ENCODE data around the gene LINGO1.

DNA sequence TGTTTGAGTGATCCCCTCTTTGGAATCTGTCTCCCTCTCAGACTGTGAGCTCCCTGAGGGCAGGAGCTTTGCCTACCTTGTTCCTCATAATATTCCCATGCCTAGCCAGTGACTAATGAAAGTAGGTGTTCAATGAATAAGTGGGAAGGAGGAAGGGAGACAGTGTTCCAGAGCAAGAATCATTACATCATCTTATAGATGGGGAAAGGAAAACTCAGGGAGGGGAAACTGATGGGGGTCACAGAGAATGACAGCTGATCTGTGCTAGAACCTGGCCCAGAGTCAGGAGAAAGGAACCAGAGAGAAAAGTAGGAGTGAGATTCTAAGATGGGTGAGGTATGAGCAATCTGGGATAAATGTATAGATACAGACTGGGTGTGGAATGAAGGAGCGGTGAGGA lies 29.9 kb downstream of the LINGO1 start:
- TF ChIP-seq, protein P1, sequence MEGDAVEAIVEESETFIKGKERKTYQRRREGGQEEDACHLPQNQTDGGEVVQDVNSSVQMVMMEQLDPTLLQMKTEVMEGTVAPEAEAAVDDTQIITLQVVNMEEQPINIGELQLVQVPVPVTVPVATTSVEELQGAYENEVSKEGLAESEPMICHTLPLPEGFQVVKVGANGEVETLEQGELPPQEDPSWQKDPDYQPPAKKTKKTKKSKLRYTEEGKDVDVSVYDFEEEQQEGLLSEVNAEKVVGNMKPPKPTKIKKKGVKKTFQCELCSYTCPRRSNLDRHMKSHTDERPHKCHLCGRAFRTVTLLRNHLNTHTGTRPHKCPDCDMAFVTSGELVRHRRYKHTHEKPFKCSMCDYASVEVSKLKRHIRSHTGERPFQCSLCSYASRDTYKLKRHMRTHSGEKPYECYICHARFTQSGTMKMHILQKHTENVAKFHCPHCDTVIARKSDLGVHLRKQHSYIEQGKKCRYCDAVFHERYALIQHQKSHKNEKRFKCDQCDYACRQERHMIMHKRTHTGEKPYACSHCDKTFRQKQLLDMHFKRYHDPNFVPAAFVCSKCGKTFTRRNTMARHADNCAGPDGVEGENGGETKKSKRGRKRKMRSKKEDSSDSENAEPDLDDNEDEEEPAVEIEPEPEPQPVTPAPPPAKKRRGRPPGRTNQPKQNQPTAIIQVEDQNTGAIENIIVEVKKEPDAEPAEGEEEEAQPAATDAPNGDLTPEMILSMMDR (conservative IDR thresholded peaks at IDR 0.05; ENCODE audit: low read length), result no peak
- TF ChIP-seq EZH2phosphoT487 (IDR thresholded peaks at IDR 0.05; ENCODE audit: borderline replicate concordance, low read depth, low read length), result no peak
